Hepatocyte (in vitro differentiated cells): ENCODE results near the gene PPFIA2.

Source experiments
- CTCF ChIP-seq: fragments of 200-600 bp; sonication (generic); IDR thresholded peaks from 2 replicates; pipeline ENCODE4 v1.5.1; 2016; ENCODE audit warnings: antibody characterized with exemption, mild to moderate bottlenecking; ENCODE audit not compliant: poor library complexity
- EZH2 ChIP-seq: fragments of 200-600 bp; sonication (generic); IDR thresholded peaks from 2 replicates; pipeline ENCODE4 v1.6.1; 2016; ENCODE audit warnings: antibody characterized with exemption, mild to moderate bottlenecking, borderline replicate concordance

- no peak for TF ChIP-seq CTCF
- TF ChIP-seq EZH2: no peak
These were observed 219.9 kb downstream of the PPFIA2 start for GRCh38 chr12:81539279-81539678.
